DND-41 (cell line): ENCODE results near the gene ADCY7.

Source experiments
- ATAC-seq: fragments of 200-7000 bp; cut with Tn5 transposase; 3 replicates; pipeline ENCODE4 v1.9.1; 2021; ENCODE audit warnings: low read depth; ENCODE audit not compliant: insufficient read depth
- DNase-seq: peaks from one replicate; pipeline ENCODE4 v3.0.0-alpha.2; 2020
- H2AFZ ChIP-seq: 2 replicates; pipeline ENCODE4 v1.6.0; 2012; ENCODE audit warnings: low read depth, low read length
- H3K27ac ChIP-seq: 2 replicates; pipeline ENCODE4 v1.5.1; 2012; ENCODE audit warnings: low read length, inconsistent platforms
- H3K27me3 ChIP-seq: fragments of 200-600 bp; sonication (generic); 2 replicates; pipeline ENCODE4 v1.6.0; 2012; ENCODE audit warnings: low read length, mild to moderate bottlenecking, inconsistent platforms; ENCODE audit not compliant: insufficient read depth, poor library complexity
- H3K36me3 ChIP-seq: 2 replicates; pipeline ENCODE4 v1.5.1; 2012; ENCODE audit warnings: low read length, inconsistent platforms; ENCODE audit not compliant: insufficient read depth
- H3K4me1 ChIP-seq: 2 replicates; pipeline ENCODE4 v1.5.1; 2012; ENCODE audit warnings: mild to moderate bottlenecking, low read length; ENCODE audit not compliant: insufficient read depth
- H3K4me2 ChIP-seq: 2 replicates; pipeline ENCODE4 v1.6.0; 2012; ENCODE audit warnings: mild to moderate bottlenecking, moderate library complexity, low read length, inconsistent platforms; ENCODE audit not compliant: insufficient read depth
- H3K4me3 ChIP-seq, 2 experiments: fragments of 200-600 bp in 1 of 2; shearing (Covaris generic) in 1 of 2; 2 replicates each; pipeline ENCODE4 v1.5.1; 2012 to 2016; ENCODE audit warnings: inconsistent platforms in 2 of 2, low read length in 2 of 2, mild to moderate bottlenecking in 2 of 2, low read depth in 1 of 2, moderate library complexity in 1 of 2
- H3K79me2 ChIP-seq: 2 replicates; pipeline ENCODE4 v1.6.0; 2012; ENCODE audit warnings: low read length, inconsistent platforms; ENCODE audit not compliant: insufficient read depth
- H3K9ac ChIP-seq: 2 replicates; pipeline ENCODE4 v1.6.0; 2012; ENCODE audit warnings: low read depth, mild to moderate bottlenecking, inconsistent platforms, low read length, moderate library complexity
- H3K9me3 ChIP-seq: 2 replicates; pipeline ENCODE4 v1.5.1; 2012; ENCODE audit warnings: low read length, moderate library complexity, mild to moderate bottlenecking, inconsistent platforms; ENCODE audit not compliant: insufficient read depth, severe bottlenecking
- H4K20me1 ChIP-seq: 2 replicates; pipeline ENCODE4 v1.6.0; 2012; ENCODE audit warnings: low read length; ENCODE audit not compliant: insufficient read depth
- EZH2 ChIP-seq: IDR thresholded peaks from 3 replicates; pipeline ENCODE4 v1.6.1; 2012; ENCODE audit warnings: borderline replicate concordance, low read depth, mild to moderate bottlenecking, moderate library complexity, low read length, inconsistent platforms; ENCODE audit not compliant: severe bottlenecking
- TF ChIP-seq, protein P1 (sequence below): IDR thresholded peaks from 2 replicates; pipeline ENCODE4 v1.5.1; 2012; ENCODE audit warnings: borderline replicate concordance, low read length, moderate library complexity, mild to moderate bottlenecking; ENCODE audit not compliant: poor library complexity, severe bottlenecking; ENCODE audit errors: extremely low read depth

The ADCY7 gene

DNA sequence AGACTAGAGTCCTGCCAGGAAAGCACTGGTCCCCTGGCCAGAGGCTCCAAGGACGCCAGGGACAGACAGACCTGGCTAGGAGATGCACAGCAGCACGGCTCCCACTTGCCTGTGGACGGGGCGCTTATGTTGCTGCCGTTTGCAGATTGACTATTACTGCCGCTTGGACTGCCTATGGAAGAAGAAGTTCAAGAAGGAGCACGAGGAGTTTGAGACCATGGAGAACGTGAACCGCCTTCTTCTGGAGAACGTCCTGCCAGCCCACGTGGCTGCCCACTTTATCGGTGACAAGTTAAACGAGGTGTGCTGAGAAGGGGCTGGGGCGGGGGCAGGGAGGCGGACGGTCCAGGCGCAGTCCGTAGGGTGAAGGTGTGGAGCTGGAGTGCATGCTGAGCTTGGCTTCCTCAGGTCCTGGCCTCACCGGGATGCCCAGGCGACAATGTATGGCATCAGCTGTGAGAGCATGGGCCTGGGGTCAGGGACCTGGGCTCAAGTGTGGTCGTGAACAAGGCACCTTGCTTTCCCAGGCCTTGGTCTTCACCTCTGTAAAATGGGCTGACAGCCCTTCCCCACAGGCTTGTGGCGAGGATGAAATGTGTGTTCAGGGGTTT lies 45.6 kb downstream of the ADCY7 start:
- Histone ChIP-seq H3K4me2 (no peak overlapping the region), H3K4me1 (no peaks in the 10 kb centered on the region), H3K36me3 (peaks cover 51% of the 10 kb centered on the region), H3K4me3 (no peak overlapping the region), H2AFZ (no peak overlapping the region), H3K27ac (no peak overlapping the region), H4K20me1 (peaks cover 7% of the 10 kb centered on the region; the same call in 1 of the 2 replicates), H3K9me3 (no peaks in the 10 kb centered on the region), H3K27me3 (no peaks in the 10 kb centered on the region), H3K9ac (no peak overlapping the region), H3K79me2 (no peaks in the 10 kb centered on the region)
- no peak for DNase-seq
- TF ChIP-seq EZH2: no peak
- TF ChIP-seq, protein P1, sequence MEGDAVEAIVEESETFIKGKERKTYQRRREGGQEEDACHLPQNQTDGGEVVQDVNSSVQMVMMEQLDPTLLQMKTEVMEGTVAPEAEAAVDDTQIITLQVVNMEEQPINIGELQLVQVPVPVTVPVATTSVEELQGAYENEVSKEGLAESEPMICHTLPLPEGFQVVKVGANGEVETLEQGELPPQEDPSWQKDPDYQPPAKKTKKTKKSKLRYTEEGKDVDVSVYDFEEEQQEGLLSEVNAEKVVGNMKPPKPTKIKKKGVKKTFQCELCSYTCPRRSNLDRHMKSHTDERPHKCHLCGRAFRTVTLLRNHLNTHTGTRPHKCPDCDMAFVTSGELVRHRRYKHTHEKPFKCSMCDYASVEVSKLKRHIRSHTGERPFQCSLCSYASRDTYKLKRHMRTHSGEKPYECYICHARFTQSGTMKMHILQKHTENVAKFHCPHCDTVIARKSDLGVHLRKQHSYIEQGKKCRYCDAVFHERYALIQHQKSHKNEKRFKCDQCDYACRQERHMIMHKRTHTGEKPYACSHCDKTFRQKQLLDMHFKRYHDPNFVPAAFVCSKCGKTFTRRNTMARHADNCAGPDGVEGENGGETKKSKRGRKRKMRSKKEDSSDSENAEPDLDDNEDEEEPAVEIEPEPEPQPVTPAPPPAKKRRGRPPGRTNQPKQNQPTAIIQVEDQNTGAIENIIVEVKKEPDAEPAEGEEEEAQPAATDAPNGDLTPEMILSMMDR: no peak
- ATAC-seq: 0 out of 3 replicates have a peak, but pooled peaks have one; percentile 7

DNA sequence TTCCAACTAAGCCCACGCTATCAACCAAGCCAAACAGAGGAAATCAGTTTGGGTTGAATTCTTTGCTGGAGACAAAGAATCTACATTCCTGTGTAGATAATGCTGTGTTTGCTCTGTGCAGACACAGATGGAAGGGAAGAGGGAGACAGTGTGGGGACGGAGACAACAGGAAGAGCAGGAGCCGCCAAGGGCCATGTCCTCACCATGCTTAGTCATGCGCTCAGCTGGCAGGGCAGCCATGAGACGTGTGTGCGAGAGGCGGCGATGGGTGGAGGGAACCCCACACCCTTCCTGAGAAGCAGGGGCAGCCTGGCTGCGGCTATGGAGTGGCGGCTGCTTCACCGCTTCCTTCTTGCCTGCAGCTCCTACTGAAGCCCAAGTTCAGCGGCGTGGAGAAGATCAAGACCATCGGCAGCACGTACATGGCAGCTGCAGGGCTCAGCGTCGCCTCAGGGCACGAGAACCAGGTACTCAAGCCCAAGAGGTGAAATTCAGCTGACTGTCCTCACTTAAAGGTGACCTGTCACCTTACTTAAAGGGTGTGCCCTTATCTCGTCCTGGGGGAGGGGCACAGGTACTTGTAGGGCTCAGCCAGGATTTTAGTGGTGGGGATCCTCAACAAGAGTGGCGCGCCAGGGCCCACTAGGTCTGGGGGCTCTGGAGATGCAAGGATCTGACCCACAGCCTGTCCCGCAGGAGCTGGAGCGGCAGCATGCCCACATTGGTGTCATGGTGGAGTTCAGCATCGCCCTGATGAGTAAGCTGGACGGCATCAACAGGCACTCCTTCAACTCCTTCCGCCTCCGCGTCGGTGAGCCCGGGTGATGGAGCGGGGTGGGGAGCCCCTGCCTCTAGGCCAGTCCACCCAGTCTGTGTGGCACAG lies 47.5 kb downstream of the ADCY7 start:
- ATAC-seq (no peak), DNase-seq (no peak)
- H3K79me2 ChIP-seq: no peaks in the 10 kb centered on the region
- no peaks in the 10 kb centered on the region for H3K4me1 ChIP-seq
- no peak overlapping the region for H3K4me3 ChIP-seq
- peaks cover 69% of the 10 kb centered on the region for H3K36me3 ChIP-seq
- no peaks in the 10 kb centered on the region for H3K9me3 ChIP-seq
- no peak overlapping the region for H3K4me2 ChIP-seq
- peaks cover 7% of the 10 kb centered on the region; the same call in 1 of the 2 replicates for H4K20me1 ChIP-seq
- H3K27ac ChIP-seq: no peak overlapping the region
- no peaks in the 10 kb centered on the region for H3K27me3 ChIP-seq
- no peak overlapping the region for H2AFZ ChIP-seq
- H3K9ac ChIP-seq: no peak overlapping the region
- TF ChIP-seq, protein P1: no peak
- TF ChIP-seq EZH2: no peak

DNA sequence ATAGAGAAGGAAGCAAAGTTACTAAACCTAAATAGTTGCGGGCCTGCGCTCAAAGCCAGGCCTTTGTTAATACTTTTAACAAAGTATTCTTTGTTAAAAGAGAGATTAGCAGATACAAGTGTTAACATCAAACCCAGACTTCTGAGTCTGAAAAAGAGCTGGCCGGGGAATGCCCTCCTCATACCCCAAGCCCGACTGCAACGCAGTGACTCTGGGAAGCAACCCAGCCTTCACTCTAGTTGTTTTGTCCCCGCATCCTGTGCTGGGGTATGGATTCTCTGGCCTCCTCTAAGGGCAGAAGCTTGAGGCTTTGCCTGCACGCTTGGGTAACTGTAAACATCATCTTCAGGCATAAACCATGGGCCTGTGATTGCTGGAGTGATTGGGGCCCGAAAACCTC lies 48.3 kb downstream of the ADCY7 start:
- H3K9me3 ChIP-seq: no peaks in the 10 kb centered on the region
- TF ChIP-seq, protein P1: no peak
- TF ChIP-seq EZH2: no peak
- H3K4me2 ChIP-seq: no peak overlapping the region
- H3K79me2 ChIP-seq: no peaks in the 10 kb centered on the region
- DNase-seq (no peak), ATAC-seq (no peak)
- H3K4me3 ChIP-seq: no peak overlapping the region
- no peaks in the 10 kb centered on the region for H3K27me3 ChIP-seq
- no peak overlapping the region for H2AFZ ChIP-seq
- peaks cover 76% of the 10 kb centered on the region for H3K36me3 ChIP-seq
- no peaks in the 10 kb centered on the region for H3K4me1 ChIP-seq
- no peak overlapping the region for H3K9ac ChIP-seq
- H3K27ac ChIP-seq: no peak overlapping the region
- peaks cover 7% of the 10 kb centered on the region; the same call in 1 of the 2 replicates for H4K20me1 ChIP-seq
